HG03060 (cell line): ENCODE results near the gene STK25.
"Not testable (repeated sequence)": the region's sequence is repeated elsewhere in the genome, so short reads cannot be mapped to it uniquely, and the experiment has no call there.

Source experiments
- ATAC-seq: cut with Tn5 transposase; IDR thresholded peaks from one replicate; pipeline ENCODE4 v1.9.1; 2021; ENCODE audit warnings: low read depth, moderate number of reproducible peaks; ENCODE audit not compliant: unreplicated experiment

Gene STK25

GRCh38 chr2:241469746-241470145, 38.6 kb downstream of the STK25 start:
- ATAC-seq: no peak

GRCh38 chr2:241468476-241468781, 40.0 kb downstream of the STK25 start:
- no peak for ATAC-seq

GRCh38 chr2:241467777-241468475, 40.5 kb downstream of the STK25 start:
- no peak for ATAC-seq

GRCh38 chr2:241466230-241466629, 42.2 kb downstream of the STK25 start:
- ATAC-seq: no peak

- ATAC-seq: no peak
Observed at GRCh38 chr2:241465543-241465942, 42.8 kb downstream of the STK25 start.

- ATAC-seq: no peak
Observed at GRCh38 chr2:241463276-241464135, 44.9 kb downstream of the STK25 start.

GRCh38 chr2:241461693-241462677, 46.4 kb downstream of the STK25 start:
- ATAC-seq: no peak

- no peak for ATAC-seq
Observed at GRCh38 chr2:241460631-241461030, 47.8 kb downstream of the STK25 start.

- no peak for ATAC-seq
Observed at GRCh38 chr2:241459520-241459919, 48.9 kb downstream of the STK25 start.

GRCh38 chr2:241458687-241459086, 49.7 kb downstream of the STK25 start:
- no peak for ATAC-seq

- ATAC-seq: no peak
Observed at GRCh38 chr2:241456546-241456945, 51.8 kb downstream of the STK25 start.

- no peak for ATAC-seq
Observed at GRCh38 chr2:241454837-241455485, 53.4 kb downstream of the STK25 start.

GRCh38 chr2:241453919-241454318, 54.5 kb downstream of the STK25 start:
- ATAC-seq: not testable (repeated sequence)

- ATAC-seq: no peak
Observed at GRCh38 chr2:241451840-241452506, 56.4 kb downstream of the STK25 start.

GRCh38 chr2:241450092-241450491, 58.3 kb downstream of the STK25 start:
- not testable (repeated sequence) for ATAC-seq

- ATAC-seq: no peak
Observed at GRCh38 chr2:241445426-241445825, 63.0 kb downstream of the STK25 start.

- peak; percentile 52 for ATAC-seq
Observed at GRCh38 chr2:241443486-241444223, 64.7 kb downstream of the STK25 start.
